GM19043 (cell line): ENCODE data around the gene DYRK1B.
"Not testable (repeated sequence)": the region's sequence is repeated elsewhere in the genome, so short reads cannot be mapped to it uniquely, and the experiment has no call there.

ENCODE experiments used
- ATAC-seq: cut with Tn5 transposase; IDR thresholded peaks from one replicate; pipeline ENCODE4 v1.9.1; 2021; ENCODE audit warnings: low read depth; ENCODE audit not compliant: unreplicated experiment

Gene DYRK1B

GRCh38 chr19:39814111-39814510 is 19.9 kb downstream of the DYRK1B start:
- ATAC-seq = not testable (repeated sequence)

GRCh38 chr19:39813264-39813993 is 20.5 kb downstream of the DYRK1B start:
- ATAC-seq = no peak

DNA sequence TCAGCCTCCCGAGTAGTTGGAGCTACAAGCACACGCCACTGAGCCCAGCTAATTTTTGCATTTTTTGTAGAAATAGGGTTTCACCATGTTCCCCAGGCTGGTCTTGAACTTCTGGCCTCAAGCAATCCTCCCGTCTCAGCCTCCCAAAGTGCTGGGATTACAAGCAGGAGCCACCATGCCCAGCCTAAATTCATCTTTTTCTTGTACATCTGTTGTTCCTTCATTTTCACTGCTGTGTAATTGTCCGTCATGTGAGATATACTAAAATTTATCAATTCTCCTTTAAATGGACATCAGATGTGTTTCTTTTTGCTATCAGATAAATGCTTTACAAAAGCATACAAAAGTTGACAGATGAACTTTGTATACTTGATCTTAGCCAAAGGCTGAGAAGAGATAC is 22.9 kb downstream of the DYRK1B start:
- no peak for ATAC-seq

GRCh38 chr19:39810424-39810823 is 23.5 kb downstream of the DYRK1B start:
- ATAC-seq = no peak

GRCh38 chr19:39809368-39809767 is 24.6 kb downstream of the DYRK1B start:
- ATAC-seq = no peak

DNA sequence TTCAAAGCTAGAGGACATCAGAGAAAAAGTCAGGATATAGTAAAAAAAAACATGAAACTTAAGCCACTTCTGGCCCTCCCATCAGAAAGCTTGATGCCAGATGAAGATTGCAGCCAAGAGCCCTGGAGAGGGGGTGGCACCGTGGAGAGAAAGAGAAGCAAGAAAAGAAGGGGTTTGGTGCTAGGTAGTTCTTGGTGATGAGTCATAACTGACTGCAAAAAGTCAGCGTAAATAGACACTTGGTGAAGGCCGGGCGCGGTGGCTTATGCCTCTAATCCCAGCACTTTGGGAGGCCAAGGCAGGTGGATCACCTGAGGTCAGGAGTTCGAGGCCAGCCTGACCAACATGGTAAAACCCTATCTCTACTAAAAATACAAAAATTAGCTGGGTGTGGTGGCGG is 25.3 kb downstream of the DYRK1B start:
- not testable (repeated sequence) for ATAC-seq

- ATAC-seq = no peak
Observed at GRCh38 chr19:39807846-39808364, 26.1 kb downstream of the DYRK1B start.

GRCh38 chr19:39805104-39805503 is 28.9 kb downstream of the DYRK1B start:
- no peak for ATAC-seq

DNA sequence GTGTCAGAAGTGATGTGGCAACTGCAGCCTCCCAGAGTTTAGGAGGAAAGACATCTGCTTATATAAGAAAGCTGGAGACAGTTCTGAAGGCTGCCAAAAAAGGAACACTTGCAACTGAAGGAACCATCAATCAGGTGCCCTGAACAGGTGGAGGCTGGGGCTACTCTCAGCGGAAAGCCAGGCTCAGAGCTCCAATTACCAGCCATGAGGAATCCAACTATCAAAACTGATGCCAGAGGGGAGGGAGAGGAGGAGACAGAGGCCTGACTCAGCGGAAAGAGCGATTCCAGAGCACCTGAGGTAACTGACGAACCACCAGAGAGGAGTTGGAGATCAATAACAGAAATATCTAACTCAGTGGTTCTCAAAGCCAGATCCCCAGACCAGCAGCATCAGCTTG is 31.0 kb downstream of the DYRK1B start:
- no peak for ATAC-seq

DNA sequence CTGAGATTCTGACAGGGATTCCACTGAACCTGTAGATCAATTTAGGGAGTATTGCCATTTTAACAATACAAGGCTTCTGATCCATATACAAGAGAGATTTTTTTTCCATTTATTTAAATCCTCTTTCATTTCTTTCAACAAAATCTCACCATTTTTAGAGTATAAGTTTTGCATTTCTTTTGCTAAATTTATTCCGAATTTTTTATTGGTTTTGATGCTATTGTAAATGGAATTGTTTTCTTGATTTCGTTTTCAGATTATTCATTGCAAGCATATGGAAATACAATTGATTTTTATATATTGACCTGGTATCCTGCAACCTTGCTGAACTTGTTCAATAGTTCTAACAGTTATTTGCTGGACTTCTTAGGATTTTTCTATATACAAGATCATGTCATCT is 36.9 kb downstream of the DYRK1B start:
- ATAC-seq = no peak

GRCh38 chr19:39796000-39796498 is 37.9 kb downstream of the DYRK1B start:
- no peak for ATAC-seq

- ATAC-seq = no peak
Observed at GRCh38 chr19:39795001-39795400, 39.0 kb downstream of the DYRK1B start.

GRCh38 chr19:39792999-39793546 is 40.9 kb downstream of the DYRK1B start:
- ATAC-seq = no peak

GRCh38 chr19:39788244-39788643 is 45.7 kb downstream of the DYRK1B start:
- ATAC-seq = no peak

GRCh38 chr19:39780894-39781293 is 53.1 kb downstream of the DYRK1B start:
- no peak for ATAC-seq

- ATAC-seq = no peak
Observed at GRCh38 chr19:39778763-39779162, 55.2 kb downstream of the DYRK1B start, which contains the start of gene LEUTX. Gene LEUTX (plus strand): TSS chr19:39778854. CDS start chr19:39778921, 67 bp downstream.
